Breast epithelium (tissue), 4 donors: Measurements from ENCODE around the gene PLPP2. TPM values are rescaled to one million over a fixed set of nuclear protein-coding genes. Genes with fewer than 3 reads are reported as not detected.
A peak's percentile ranks its signal among the peaks of the same experiment; 100 is the strongest.

ENCODE experiments used
- DNase-seq, 2 donors: peaks; one replicate each; pipeline ENCODE4 v3.0.0-alpha.2; 2019; ENCODE audit warnings: low spot score in 2 of 2
- H3K27ac ChIP-seq, 2 donors: fragments of 200-600 bp; sonication (generic) in 1 of 2; one replicate each; pipeline ENCODE4 v1.5.1; 2016 to 2019; ENCODE audit warnings: mild to moderate bottlenecking in 1 of 2
- H3K27me3 ChIP-seq, 2 donors: fragments of 200-600 bp; sonication (generic) in 1 of 2; one replicate each; pipeline versions ENCODE4 v1.5.1 to v1.6.0; 2017 to 2019; ENCODE audit warnings: control low read depth in 1 of 2, mild to moderate bottlenecking in 1 of 2
- H3K36me3 ChIP-seq: fragments of 200-600 bp; one replicate; pipeline ENCODE4 v1.5.1; 2019
- H3K4me1 ChIP-seq, 2 donors: fragments of 200-600 bp; sonication (generic); one replicate each; pipeline ENCODE4 v1.5.1; 2016 to 2019; ENCODE audit warnings: control low read depth in 1 of 2
- H3K4me3 ChIP-seq, 3 donors: fragments of 200-600 bp; sonication (generic); 1 replicate in 2 of 3; 2 replicates in 1 of 3; pipeline ENCODE4 v1.5.1; 2016 to 2019; ENCODE audit warnings: mild to moderate bottlenecking in 3 of 3, moderate library complexity in 2 of 3
- H3K9me3 ChIP-seq, 2 donors: fragments of 200-600 bp; sonication (generic) in 1 of 2; one replicate each; pipeline ENCODE4 v1.5.1; 2016 to 2019; ENCODE audit warnings: control low read depth in 1 of 2
- CTCF ChIP-seq, 3 donors: fragments of 450-650 bp; IDR thresholded peaks; one replicate each; pipeline ENCODE4 v1.5.1; 2016 to 2017; ENCODE audit warnings: antibody characterized with exemption in 3 of 3, mild to moderate bottlenecking in 3 of 3, moderate library complexity in 3 of 3
- POLR2A ChIP-seq: fragments of 450-650 bp; IDR thresholded peaks from one replicate; pipeline ENCODE4 v1.6.1; 2016; ENCODE audit warnings: antibody characterized with exemption, mild to moderate bottlenecking, moderate library complexity
- POLR2AphosphoS5 ChIP-seq, 3 donors: sonication (generic); formaldehyde crosslinking; IDR thresholded peaks; one replicate each; pipeline ENCODE4 v1.6.1; 2017; ENCODE audit warnings: antibody characterized with exemption in 3 of 3
- intact Hi-C: fragments of 100-400 bp; cut with DNase I; formaldehyde crosslinking; loops from one replicate; pipeline ENCODE4 v1.15.1; 2023; ENCODE audit warnings: low total_unique reads
- total RNA-seq, 3 donors: library from RNA; depleted of rRNA; stranded (reverse); fragments of >200 nt; gene quantifications; one replicate each; pipeline ENCODE4 v1.1.0, GENCODE V29; 2016

The PLPP2 gene
- total RNA-seq = 100 to 1,000 TPM in 2 of 3 donors, under 1 TPM in 1; 0.48 to 166 (median 120) TPM

- peaks cover 0 to 40% of the 10 kb centered on the region in 2 donors for H3K4me1 ChIP-seq
- H3K27ac ChIP-seq = peak within 1 kb of the TSS; percentile 93 to 95
- DNase-seq = peak in 1 of 2 donors; percentile 49
- no peaks in the 10 kb centered on the region for H3K9me3 ChIP-seq
- intact Hi-C loops = no loop called here
- peaks cover 0 to 11% of the 10 kb centered on the region in 2 donors for H3K27me3 ChIP-seq
- no peaks in the 10 kb centered on the region for H3K36me3 ChIP-seq
- TF ChIP-seq POLR2AphosphoS5 (IDR thresholded peaks at IDR 0.05) = peak in 1 of 3 donors; percentile 43
- TF ChIP-seq CTCF (IDR thresholded peaks at IDR 0.05) = no peak
- TF ChIP-seq POLR2A = peak; percentile 25
- peak within 1 kb of the TSS; percentile 12 to 86 (median 74) for H3K4me3 ChIP-seq
Measured at GRCh38 chr19:291006-291521, at the start of gene PLPP2. Gene PLPP2 (minus strand): TSS chr19:291403. CDS start chr19:291336, 67 bp downstream.

GRCh38 chr19:340620-341385 is 49.6 kb upstream of the PLPP2 start:
- Histone ChIP-seq H3K27me3 (no peaks in the 10 kb centered on the region), H3K4me1 (peaks cover 7 to 11% of the 10 kb centered on the region in 2 donors), H3K27ac (no peak overlapping the region), H3K9me3 (no peaks in the 10 kb centered on the region), H3K36me3 (no peaks in the 10 kb centered on the region), H3K4me3 (peak overlapping the region in 1 of 3 donors; percentile 98)
- intact Hi-C loops = no loop called here
- TF ChIP-seq POLR2A (no peak), POLR2AphosphoS5 (IDR thresholded peaks at IDR 0.05) (no peak), CTCF (IDR thresholded peaks at IDR 0.05) (no peak)
- no peak for DNase-seq

GRCh38 chr19:339262-339887 is 48.2 kb upstream of the PLPP2 start:
- Histone ChIP-seq H3K4me1 (peaks cover 7 to 11% of the 10 kb centered on the region in 2 donors), H3K4me3 (no peak overlapping the region), H3K9me3 (no peaks in the 10 kb centered on the region), H3K27ac (no peak overlapping the region), H3K27me3 (no peaks in the 10 kb centered on the region), H3K36me3 (no peaks in the 10 kb centered on the region)
- TF ChIP-seq POLR2A = no peak
- no peak for TF ChIP-seq POLR2AphosphoS5 (IDR thresholded peaks at IDR 0.05)
- no peak for TF ChIP-seq CTCF (IDR thresholded peaks at IDR 0.05)
- intact Hi-C loops = no loop called here
- DNase-seq = no peak

GRCh38 chr19:338421-338820 is 47.2 kb upstream of the PLPP2 start:
- TF ChIP-seq POLR2AphosphoS5 (IDR thresholded peaks at IDR 0.05) = no peak
- Histone ChIP-seq H3K36me3 (no peaks in the 10 kb centered on the region), H3K4me3 (no peak overlapping the region), H3K9me3 (no peaks in the 10 kb centered on the region), H3K27ac (no peak overlapping the region), H3K4me1 (peaks cover 7 to 8% of the 10 kb centered on the region in 2 donors), H3K27me3 (no peaks in the 10 kb centered on the region)
- intact Hi-C loops = no loop called here
- DNase-seq = no peak

- no peak for DNase-seq
- TF ChIP-seq CTCF (IDR thresholded peaks at IDR 0.05) (no peak), POLR2AphosphoS5 (IDR thresholded peaks at IDR 0.05) (no peak), POLR2A (no peak)
- Histone ChIP-seq H3K9me3 (no peaks in the 10 kb centered on the region), H3K4me3 (no peak overlapping the region), H3K36me3 (no peaks in the 10 kb centered on the region), H3K27ac (no peak overlapping the region), H3K27me3 (no peaks in the 10 kb centered on the region), H3K4me1 (no peaks in the 10 kb centered on the region)
- intact Hi-C loops = no loop called here
Measured at GRCh38 chr19:336067-336614, 44.9 kb upstream of the PLPP2 start.
